HEK293T (cell line): ENCODE measurements around the gene TLE5.

Source experiments
- ARNT ChIP-seq: fragments of 450-650 bp; IDR thresholded peaks from 2 replicates; pipeline ENCODE4 v1.6.1; 2017; ENCODE audit warnings: mild to moderate bottlenecking
- BHLHE40 ChIP-seq: fragments of 450-650 bp; IDR thresholded peaks from 2 replicates; pipeline ENCODE4 v1.6.1; 2016; ENCODE audit warnings: mild to moderate bottlenecking, moderate library complexity, borderline replicate concordance
- CTBP1 ChIP-seq: fragments of 450-650 bp; IDR thresholded peaks from 2 replicates; pipeline ENCODE4 v1.6.1; 2016; ENCODE audit warnings: borderline replicate concordance
- ELF4 ChIP-seq: fragments of 450-650 bp; IDR thresholded peaks from 2 replicates; pipeline ENCODE4 v1.6.1; 2017; ENCODE audit warnings: antibody characterized with exemption
- FOXA1 ChIP-seq: fragments of 450-650 bp; IDR thresholded peaks from 2 replicates; pipeline ENCODE4 v1.6.1; 2016; ENCODE audit warnings: mild to moderate bottlenecking
- FOXK2 ChIP-seq: fragments of 450-650 bp; IDR thresholded peaks from 2 replicates; pipeline ENCODE4 v1.6.1; 2016; ENCODE audit warnings: mild to moderate bottlenecking
- FOXM1 ChIP-seq: fragments of 450-650 bp; IDR thresholded peaks from 2 replicates; pipeline ENCODE4 v1.6.1; 2017; ENCODE audit warnings: mild to moderate bottlenecking, borderline replicate concordance
- L3MBTL2 ChIP-seq: fragments of 450-650 bp; conservative IDR thresholded peaks from 2 replicates; pipeline ENCODE4 v1.6.1; 2016; ENCODE audit warnings: mild to moderate bottlenecking
- NFRKB ChIP-seq: fragments of 450-650 bp; IDR thresholded peaks from 2 replicates; pipeline ENCODE4 v1.6.1; 2016; ENCODE audit warnings: mild to moderate bottlenecking, moderate library complexity
- PKNOX1 ChIP-seq: fragments of 450-650 bp; IDR thresholded peaks from 2 replicates; pipeline ENCODE4 v1.6.1; 2016
- SP1 ChIP-seq: fragments of 450-650 bp; IDR thresholded peaks from 2 replicates; pipeline ENCODE4 v1.6.1; 2017
- SUZ12 ChIP-seq: fragments of 450-650 bp; IDR thresholded peaks from 2 replicates; pipeline ENCODE4 v1.6.1; 2016; ENCODE audit warnings: mild to moderate bottlenecking
- TARDBP ChIP-seq: fragments of 450-650 bp; IDR thresholded peaks from 2 replicates; pipeline ENCODE4 v1.6.1; 2016
- ZNF384 ChIP-seq: fragments of 450-650 bp; IDR thresholded peaks from 2 replicates; pipeline ENCODE4 v1.6.1; 2016

- TF ChIP-seq PKNOX1 (no peak), FOXM1 (no peak), TARDBP (no peak), SUZ12 (no peak), NFRKB (no peak), ARNT (no peak), ELF4 (no peak), BHLHE40 (no peak), FOXK2 (no peak), CTBP1 (no peak), SP1 (no peak), ZNF384 (no peak), FOXA1 (no peak), L3MBTL2 (no peak)
These were observed 18.0 kb upstream of the TLE5 start for GRCh38 chr19:3080286-3080685.
